Stimulated activated CD8-positive, alpha-beta memory T cell treated with anti-CD3 and anti-CD28 coated beads, Interleukin-2, amount 100 ng/mL, for 48 hours (primary cell): ENCODE results near the gene CYTH4.

Experiments
- DNase-seq, 2 donors: peaks; one replicate each; pipeline ENCODE4 v3.0.0-alpha.2; 2020; ENCODE audit warnings: low read depth in 2 of 2

CYTH4 gene

DNA sequence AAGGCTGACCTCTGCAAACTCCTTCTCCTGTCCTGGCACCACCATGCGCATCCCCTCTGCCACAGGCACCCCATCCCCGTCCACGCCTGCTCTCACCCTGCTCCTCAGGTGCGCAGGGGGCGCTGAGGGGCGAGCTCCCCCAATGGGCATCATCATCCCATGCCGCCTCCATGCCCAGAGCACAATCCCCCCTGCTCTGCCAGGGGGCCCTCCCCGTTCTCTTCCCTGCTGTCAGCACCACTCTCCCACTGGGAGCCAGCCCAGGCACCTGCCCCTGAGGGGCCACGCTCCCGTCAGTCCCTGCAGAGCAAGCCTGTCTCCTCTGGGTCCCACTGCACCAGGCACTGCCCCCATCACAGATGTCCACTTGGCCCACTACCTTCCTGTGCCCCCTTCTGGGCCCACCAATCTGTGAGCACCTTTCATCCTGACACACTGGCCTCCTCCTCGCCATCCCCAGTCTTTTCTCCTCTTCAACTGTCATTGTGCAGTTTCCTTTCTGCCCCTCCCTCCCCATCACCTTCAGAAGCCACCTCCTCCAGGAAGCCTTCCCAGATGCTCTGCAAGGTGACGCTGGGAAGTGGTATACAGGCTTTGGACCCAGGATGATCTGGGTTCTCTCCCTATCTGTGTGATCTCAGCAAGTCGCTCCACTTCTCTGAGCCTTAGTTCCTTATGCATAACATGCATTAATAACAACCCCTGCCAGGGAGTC is 62.6 kb downstream of the CYTH4 start:
- no peak for DNase-seq

DNA sequence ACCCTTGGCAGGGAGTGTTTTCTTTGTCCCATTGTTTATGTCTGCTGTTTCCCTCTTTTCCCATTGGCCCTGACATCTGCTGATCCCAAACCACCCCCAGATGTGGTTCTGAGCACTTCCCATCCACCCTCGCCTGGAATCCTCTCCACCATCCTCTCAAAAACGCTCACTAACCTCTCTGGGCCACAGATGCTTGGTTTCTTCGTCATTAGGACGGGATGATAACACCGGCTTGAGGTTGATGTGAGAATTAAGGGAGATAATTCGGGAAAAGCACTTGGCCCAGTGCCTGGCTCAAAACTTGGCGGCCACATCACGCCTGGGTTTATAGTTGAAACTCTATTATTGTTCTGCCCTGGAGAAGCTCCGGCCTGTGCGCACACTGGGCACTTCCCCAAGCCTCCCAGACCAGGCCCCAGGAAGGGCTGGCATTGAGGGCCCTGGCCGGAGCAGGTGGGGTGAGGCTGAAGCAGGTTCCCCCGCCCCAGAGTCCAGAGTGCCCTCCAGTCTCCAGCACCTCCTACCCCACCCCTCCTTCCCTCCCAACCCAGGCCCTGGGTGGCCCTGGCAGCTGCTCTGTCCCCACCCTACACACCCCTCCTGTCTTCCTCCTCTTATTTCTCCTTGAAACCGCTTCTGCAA is 63.7 kb downstream of the CYTH4 start:
- no peak for DNase-seq

DNA sequence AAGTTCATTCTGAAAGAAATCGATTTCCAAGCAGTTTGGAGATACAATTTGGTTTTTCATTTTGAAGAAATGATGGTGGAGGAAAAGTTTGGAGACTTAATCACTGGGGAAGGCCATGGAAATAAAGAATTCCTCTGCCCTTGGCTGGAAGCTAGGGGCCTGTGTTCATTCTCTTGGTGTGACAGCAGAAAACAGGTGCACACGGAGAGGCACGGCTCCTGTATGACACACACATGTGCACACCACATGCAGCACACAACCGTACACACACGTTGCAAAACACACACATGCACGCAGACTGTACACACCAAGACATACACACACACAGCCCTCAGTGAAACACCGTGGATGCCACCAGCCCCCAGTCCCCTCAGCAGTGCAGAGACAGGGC is 64.2 kb downstream of the CYTH4 start:
- no peak for DNase-seq

DNA sequence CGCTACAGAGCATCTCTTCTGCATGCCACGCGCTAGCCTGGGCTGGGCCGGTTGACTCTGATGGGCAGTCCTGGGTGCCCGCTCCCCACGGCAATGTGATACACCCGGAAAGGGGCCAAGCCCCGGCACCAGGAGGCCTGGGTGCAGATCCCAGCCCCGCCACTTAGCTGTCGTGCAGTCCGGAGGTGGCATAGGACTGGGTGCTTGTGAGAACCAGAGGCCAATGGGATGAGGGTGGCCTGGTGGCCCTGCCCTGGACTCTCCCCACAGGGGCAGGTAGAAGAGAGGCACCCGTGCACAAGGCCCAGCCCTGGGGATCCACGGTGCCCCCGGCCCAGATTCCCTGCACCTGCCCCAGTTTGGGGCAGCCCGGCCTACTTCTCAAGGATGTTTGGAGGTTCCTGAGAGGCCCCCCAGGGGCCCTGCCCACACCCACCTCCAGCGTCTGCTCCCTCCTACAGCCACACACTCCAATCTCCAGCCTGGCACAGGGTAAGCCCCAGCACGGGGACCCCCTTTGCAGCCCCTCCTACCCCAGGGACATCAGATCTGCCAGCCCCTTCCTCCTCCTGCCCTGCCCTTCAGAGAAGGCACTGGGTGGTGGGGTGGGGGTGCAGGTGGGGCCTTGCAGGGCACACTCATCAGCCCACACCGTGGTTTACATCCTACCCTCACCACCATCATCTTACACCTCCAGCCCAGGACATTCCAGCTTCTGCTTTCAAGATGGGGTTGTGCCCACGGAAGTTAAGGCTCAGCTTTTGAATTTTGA is 66.9 kb downstream of the CYTH4 start:
- DNase-seq: no peak

DNA sequence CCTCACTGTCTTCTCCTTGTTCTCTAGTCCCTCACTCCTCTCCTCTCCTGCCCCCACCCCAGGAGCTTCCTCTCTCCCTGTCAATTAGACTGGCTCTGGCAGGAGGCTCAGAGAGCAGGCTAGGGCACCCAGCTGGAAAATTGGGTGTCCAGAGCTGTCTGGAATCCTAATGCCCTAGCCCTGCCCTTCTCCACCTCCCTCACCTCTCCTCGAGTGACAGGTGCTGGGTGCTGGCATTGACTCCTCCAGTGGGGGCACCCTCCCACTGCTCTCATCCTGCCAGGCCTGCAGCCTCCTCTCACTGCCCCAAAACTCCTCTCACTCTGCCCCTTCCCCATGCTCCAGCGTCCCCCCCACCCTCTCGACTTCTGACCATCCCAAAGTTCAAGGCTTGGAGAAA is 68.9 kb downstream of the CYTH4 start:
- DNase-seq: no peak

DNA sequence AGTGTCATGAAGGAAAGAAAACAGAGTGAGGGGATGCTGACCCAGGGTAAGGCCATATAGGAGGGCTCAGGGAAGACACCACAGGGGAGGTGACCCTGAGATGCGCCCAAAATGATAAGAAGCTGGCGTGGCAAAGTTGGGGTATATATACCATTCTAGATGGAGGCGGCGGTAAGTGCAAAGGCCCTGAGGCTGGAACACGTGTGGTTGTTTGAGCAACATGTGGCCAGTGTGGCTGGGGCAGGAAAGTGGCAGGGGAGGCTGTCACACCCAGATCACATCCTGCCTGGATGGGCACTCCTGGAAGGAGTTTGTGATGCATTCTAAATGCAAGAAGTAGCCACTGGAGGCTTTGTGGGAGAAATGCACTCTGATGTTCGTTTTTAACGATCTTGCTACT is 70.2 kb downstream of the CYTH4 start:
- DNase-seq: no peak

DNA sequence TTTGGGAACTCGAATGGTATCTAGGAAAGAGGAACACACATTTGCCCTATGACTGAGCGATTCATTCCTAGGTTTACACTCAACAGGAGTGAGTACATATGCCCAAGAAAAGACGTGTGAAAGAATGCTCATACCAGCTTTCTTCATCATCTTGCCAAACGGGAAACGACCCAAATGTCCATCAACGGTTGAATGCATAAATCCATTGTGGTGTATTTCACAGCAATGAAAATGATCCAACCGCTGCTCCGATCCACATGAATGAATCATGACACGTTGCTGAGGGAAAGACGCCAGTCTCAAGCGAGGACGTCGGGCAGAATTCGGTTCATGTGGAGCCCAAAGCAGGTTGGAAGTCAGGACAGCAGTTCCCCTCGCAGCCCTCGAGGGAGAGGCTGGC is 71.5 kb downstream of the CYTH4 start:
- DNase-seq: no peak

DNA sequence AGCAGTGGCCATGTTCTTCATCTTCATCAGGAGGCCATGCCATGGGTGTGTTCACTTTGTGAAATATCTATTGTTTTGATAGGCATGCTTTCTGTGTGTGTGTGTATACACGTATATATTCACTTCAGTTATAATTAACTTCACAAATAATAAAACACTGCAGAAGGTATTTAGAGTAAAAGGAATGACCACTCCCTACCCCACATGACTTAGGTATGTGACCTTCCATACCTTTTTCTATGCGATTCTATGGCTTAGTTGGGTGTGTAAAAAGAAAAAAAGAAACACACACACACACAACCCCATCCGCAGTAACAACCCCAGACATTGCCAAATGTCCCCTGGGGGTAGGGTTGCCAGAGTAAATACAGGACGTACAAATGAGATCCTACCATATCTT is 72.0 kb downstream of the CYTH4 start:
- DNase-seq: no peak

DNA sequence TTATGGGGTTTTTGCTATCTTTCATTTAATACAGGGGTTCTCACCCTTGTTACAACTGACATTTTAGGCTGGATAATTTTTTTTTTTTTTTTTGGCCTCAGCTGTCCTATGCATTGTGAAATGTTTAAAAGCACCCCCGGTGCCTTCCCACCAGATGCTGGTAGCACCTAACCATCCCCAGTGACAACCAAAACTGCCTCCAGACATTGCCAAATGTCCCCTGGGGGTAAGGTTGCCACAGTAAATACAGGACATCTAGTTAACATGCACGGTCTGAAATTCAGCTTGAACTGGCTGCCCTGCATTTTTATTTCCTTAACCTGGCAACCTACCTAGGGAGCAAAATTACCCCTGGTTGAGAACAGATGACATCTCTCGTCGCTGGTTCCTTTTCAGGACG is 72.4 kb downstream of the CYTH4 start:
- no peak for DNase-seq

DNA sequence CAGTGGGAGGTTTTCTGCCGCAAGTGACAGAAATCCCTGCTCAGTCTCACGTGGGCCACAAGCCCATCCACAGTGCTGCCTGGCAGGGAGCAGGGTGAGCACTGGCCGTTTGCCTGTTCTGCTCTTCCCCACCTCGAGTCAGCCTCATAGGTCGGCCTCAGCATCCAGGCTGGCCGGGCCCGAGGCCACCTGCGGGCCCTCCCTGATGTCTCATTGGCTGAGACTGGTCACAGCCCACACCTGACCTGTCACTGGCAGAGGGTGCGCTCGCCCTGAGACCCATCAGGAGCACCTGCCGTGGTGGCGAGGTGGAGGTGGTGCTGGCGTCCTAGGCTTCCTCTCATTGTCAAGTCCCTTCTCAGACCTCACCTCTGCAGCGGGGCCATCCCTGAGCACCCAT is 72.9 kb downstream of the CYTH4 start:
- DNase-seq: no peak

DNA sequence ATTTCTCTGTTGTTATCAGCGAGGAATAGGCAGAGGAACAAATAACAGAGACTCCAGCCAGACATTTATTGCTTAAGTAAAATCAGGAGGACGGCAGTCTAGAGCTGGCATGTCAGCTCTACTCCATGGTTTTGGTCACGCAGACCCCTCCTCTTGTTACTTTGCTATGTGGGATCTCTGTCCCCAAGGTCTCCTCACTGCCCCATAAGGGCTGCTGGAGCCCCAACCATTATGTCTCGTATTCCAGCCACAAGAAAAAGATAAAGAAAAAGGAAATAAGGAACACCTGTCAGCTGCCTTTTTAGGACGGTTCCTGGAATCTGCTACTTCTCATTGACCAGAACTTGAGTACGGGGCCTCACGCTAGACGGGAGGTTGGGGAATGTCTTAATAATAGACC is 74.6 kb downstream of the CYTH4 start:
- no peak for DNase-seq

DNA sequence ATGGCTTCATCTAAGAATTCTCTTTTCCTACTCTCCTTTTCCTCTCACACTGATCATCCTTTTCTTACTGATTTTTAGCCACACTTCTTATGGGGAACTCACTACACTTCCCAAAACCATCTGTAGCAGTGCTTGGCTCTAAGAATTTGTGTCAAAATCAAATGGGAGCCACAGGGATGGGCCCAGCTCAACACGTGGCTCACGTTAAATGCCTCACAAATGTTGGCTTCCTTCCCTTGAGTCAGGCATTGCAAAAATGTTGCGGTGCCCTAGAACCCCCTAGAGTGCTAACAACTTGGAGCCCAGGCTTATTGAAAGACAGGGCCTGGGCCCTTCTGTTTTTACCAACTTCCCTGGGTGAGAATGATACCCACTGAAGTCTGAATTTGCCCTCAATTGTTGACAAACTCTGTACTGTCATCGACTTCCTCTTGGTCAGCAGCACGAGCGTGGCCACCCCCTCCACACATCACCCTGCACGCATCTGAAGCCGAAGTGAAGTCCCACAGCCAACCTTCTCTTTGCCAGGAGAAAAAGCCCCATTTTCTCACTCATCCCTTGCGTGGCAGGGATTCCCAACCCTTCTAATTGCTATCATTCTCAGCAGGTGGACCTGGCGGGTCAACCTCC is 75.3 kb downstream of the CYTH4 start:
- DNase-seq: no peak

DNA sequence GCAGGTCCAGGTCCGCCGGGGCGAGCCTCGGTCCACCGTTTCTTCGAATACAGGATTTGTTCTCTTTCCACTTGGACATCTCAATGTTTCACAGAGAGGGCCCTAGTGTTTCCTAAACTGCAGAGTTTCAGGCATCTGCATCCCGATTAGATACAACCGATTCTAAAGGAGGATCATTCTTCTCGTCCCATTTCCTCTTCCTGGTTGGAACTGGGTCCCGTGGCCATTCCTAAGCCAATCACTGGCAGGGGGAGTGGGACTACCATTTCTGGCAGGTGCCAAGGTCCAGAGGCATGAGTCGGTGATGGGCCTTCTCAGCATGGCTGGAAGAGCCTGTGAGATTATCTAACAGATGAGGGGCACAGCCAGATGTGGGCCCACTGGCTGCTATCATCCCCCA is 76.1 kb downstream of the CYTH4 start:
- DNase-seq: no peak

DNA sequence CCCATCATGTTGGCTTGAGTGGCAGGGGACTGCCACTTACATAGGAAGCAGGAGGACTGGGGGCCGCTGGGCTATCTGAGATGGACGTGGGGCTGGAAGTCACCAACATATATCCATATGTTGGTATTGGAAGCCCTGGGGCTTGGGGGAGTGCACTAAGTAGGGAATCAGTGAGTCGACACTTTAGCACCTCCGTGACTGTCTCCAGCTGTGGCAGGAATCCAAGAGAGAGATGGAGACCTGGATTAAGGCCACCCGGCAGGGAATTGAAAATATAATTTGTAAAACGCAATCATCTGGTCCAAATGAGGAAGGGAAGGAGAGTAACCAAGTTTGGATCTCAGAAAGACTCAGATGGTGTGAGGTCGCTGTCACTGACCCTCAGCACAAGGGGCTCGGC is 76.6 kb downstream of the CYTH4 start:
- no peak for DNase-seq

DNA sequence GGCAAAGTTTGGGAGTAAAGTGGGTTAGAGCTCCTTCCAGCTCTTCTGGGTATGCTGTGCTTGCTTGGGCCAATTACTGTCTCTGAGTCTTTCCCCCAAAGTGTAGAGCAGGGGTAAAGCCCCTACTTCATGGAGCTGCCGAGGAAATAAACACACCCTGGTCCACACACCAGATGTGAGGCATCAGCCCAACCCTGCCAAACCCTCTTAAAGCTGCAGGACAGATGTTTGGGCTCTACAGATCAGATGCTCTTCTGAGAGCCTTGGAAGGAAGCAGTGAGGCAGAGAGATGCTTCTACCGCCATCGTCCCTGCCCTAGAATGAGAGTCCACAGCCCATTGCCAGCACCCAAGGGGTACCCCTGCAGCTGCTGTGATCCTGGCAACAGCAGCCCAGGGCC is 80.3 kb downstream of the CYTH4 start:
- no peak for DNase-seq

DNA sequence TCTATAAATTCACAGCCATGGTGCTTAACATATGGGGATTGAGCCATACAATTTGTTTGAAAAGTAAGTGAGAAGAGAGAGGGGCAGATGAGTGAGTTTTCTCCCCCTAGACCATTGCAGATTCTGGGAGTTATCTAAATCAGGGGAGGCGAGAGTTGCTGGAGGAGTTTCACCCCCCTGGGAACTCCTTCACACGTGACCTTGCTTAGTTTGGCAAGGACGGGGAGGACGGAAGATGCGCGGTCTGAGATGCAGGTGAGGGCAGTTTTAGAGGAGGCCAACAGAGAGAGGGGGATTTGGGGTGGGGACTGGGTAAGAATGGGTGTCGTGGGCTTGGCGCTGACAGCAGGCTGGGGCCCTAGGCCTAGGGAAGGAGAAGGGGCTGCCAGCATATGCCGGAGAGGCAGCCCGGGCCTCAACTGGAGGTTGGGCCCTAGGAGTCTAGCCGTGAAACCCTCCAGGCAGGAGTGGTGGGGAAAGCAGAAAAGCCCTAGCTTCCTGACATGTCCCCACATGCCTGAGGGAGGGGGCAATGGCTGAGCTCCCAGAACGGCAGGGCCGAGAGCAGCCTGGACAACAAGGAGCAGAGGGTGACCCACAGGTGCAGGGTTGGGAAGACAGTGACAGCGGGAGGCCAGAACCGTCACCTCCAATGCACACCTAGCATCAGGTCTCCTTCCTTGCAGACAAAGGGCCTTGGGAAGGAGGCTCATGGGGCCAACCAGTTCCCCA is 81.1 kb downstream of the CYTH4 start:
- DNase-seq: no peak
